SK-N-SH treated with all-trans-retinoic acid at 6 μM for 48 hours (cell line): Measurements from ENCODE around the gene SPOCD1.

Experiments used
- ARNTL ChIP-seq: fragments of 450-650 bp; formaldehyde crosslinking; IDR thresholded peaks from 2 replicates; pipeline ENCODE4 v1.5.0; 2020; ENCODE audit warnings: low read depth, mild to moderate bottlenecking, moderate library complexity, borderline replicate concordance
- CSDC2 ChIP-seq: fragments of 250-450 bp; sonication (Bioruptor Pico); IDR thresholded peaks from 2 replicates; pipeline ENCODE4 v1.5.0; 2020; ENCODE audit warnings: mild to moderate bottlenecking, moderate library complexity
- ISL1 ChIP-seq: fragments of 250-450 bp; sonication (Bioruptor Pico); IDR thresholded peaks from 2 replicates; pipeline ENCODE4 v2.1.2; 2022; ENCODE audit warnings: mild to moderate bottlenecking, moderate library complexity
- PATZ1 ChIP-seq: fragments of 250-450 bp; sonication (Bioruptor Pico); IDR thresholded peaks from 2 replicates; pipeline ENCODE4 v1.8.0; 2020; ENCODE audit warnings: mild to moderate bottlenecking, moderate library complexity, borderline replicate concordance
- RARB ChIP-seq: fragments of 250-450 bp; sonication (Bioruptor Pico); IDR thresholded peaks from 2 replicates; pipeline ENCODE4 v1.8.0; 2021; ENCODE audit warnings: mild to moderate bottlenecking, moderate library complexity
- SNAI2 ChIP-seq: fragments of 250-450 bp; sonication (Bioruptor Pico); IDR thresholded peaks from 2 replicates; pipeline ENCODE4 v1.5.0; 2020; ENCODE audit warnings: mild to moderate bottlenecking, moderate library complexity
- ZFP3 ChIP-seq: fragments of 250-450 bp; sonication (Bioruptor Pico); IDR thresholded peaks from 2 replicates; pipeline ENCODE4 v1.5.0; 2020; ENCODE audit warnings: mild to moderate bottlenecking, moderate library complexity
- ZNF565 ChIP-seq: fragments of 450-650 bp; formaldehyde crosslinking; conservative IDR thresholded peaks from 2 replicates; pipeline ENCODE4 v1.5.0; 2020; ENCODE audit warnings: low read depth, mild to moderate bottlenecking, moderate library complexity
- ZNF70 ChIP-seq: fragments of 450-650 bp; formaldehyde crosslinking; IDR thresholded peaks from 2 replicates; pipeline ENCODE4 v1.5.0; 2020; ENCODE audit warnings: mild to moderate bottlenecking, moderate library complexity
- TF ChIP-seq, protein P1 (sequence below): fragments of 250-450 bp; sonication (Bioruptor Pico); IDR thresholded peaks from 2 replicates; pipeline ENCODE4 v1.5.1; 2021; ENCODE audit warnings: mild to moderate bottlenecking, moderate library complexity

- TF ChIP-seq SNAI2 (CRISPR knock-in tag) = no peak
- no peak for TF ChIP-seq PATZ1
- no peak for TF ChIP-seq ISL1 (CRISPR knock-in tag)
- no peak for TF ChIP-seq RARB (CRISPR knock-in tag)
- no peak for TF ChIP-seq ARNTL (CRISPR knock-in tag)
- no peak for TF ChIP-seq ZFP3
- TF ChIP-seq, protein P1, sequence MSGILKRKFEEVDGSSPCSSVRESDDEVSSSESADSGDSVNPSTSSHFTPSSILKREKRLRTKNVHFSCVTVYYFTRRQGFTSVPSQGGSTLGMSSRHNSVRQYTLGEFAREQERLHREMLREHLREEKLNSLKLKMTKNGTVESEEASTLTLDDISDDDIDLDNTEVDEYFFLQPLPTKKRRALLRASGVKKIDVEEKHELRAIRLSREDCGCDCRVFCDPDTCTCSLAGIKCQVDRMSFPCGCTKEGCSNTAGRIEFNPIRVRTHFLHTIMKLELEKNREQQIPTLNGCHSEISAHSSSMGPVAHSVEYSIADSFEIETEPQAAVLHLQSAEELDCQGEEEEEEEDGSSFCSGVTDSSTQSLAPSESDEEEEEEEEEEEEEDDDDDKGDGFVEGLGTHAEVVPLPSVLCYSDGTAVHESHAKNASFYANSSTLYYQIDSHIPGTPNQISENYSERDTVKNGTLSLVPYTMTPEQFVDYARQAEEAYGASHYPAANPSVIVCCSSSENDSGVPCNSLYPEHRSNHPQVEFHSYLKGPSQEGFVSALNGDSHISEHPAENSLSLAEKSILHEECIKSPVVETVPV = no peak
- no peak for TF ChIP-seq ZNF565 (CRISPR knock-in tag)
- no peak for TF ChIP-seq CSDC2 (CRISPR knock-in tag)
- TF ChIP-seq ZNF70 = no peak
Observed at GRCh38 chr1:31771891-31772668, 43.7 kb downstream of the SPOCD1 start.
